IMR-90 (cell line): ENCODE data around the gene STX11. TPM values are rescaled to one million over a fixed set of nuclear protein-coding genes. Genes with fewer than 3 reads are reported as not detected.

Experiments used
- ATAC-seq: fragments of 200-7000 bp; cut with Tn5 transposase; 2 replicates; pipeline ENCODE4 v1.9.1; 2020; ENCODE audit warnings: low read depth, mild to moderate bottlenecking, moderate library complexity
- BruUV-seq: library from RNA; stranded (reverse); fragments of 400-500 nt; replicated peaks from 2 replicates; lab custom pipeline; 2021; lab: Mats Ljungman, UMichigan
- CTCF ChIA-PET: fragments of 300-600 bp; formaldehyde crosslinking; extraction: SDS; loops from one replicate; lab custom pipeline; 2021; ENCODE audit warnings: antibody characterized with exemption; lab: Yijun Ruan, JAX
- POLR2A ChIA-PET: fragments of 300-600 bp; sonication (Branson Sonifier 250); formaldehyde crosslinking; loops from one replicate; lab custom pipeline; 2022; ENCODE audit warnings: antibody characterized with exemption; ENCODE audit not compliant: unreplicated experiment; lab: Charles Lee
- DNase-seq: peaks from one replicate; pipeline ENCODE4 v3.0.0; 2013
- H2AFZ ChIP-seq: replicated peaks from 2 replicates; pipeline ENCODE3; 2013; ENCODE audit warnings: low read length, mild to moderate bottlenecking; ENCODE audit not compliant: poor library complexity
- H2AK5ac ChIP-seq: 2 replicates; pipeline ENCODE4 v1.6.1; 2013; ENCODE audit warnings: low read depth, low read length, inconsistent platforms
- H2AK9ac ChIP-seq: replicated peaks from 2 replicates; pipeline ENCODE3; 2013; ENCODE audit warnings: mild to moderate bottlenecking, low read depth, low read length, moderate library complexity; ENCODE audit not compliant: poor library complexity
- H2BK120ac ChIP-seq: 2 replicates; pipeline ENCODE4 v1.6.1; 2013; ENCODE audit warnings: low read depth, low read length, inconsistent platforms
- H2BK15ac ChIP-seq: 3 replicates; pipeline ENCODE4 v1.6.1; 2013; ENCODE audit warnings: low read depth, low read length, inconsistent platforms
- H2BK20ac ChIP-seq: 2 replicates; pipeline ENCODE4 v1.6.1; 2013; ENCODE audit warnings: low read depth, mild to moderate bottlenecking, inconsistent platforms, low read length, moderate library complexity
- H2BK5ac ChIP-seq: 2 replicates; pipeline ENCODE4 v1.6.1; 2013; ENCODE audit warnings: mild to moderate bottlenecking, low read depth, low read length, inconsistent platforms; ENCODE audit not compliant: poor library complexity, severe bottlenecking
- H3K14ac ChIP-seq: replicated peaks from 2 replicates; pipeline ENCODE4 v1.6.1; 2013; ENCODE audit warnings: low read depth, low read length, inconsistent platforms
- H3K18ac ChIP-seq: 2 replicates; pipeline ENCODE4 v1.6.1; 2013; ENCODE audit warnings: low read depth, low read length, control low read depth
- H3K23ac ChIP-seq: 2 replicates; pipeline ENCODE4 v1.6.1; 2013; ENCODE audit warnings: low read depth, low read length, inconsistent platforms
- H3K27ac ChIP-seq: 2 replicates; pipeline ENCODE4 v1.5.1; 2013; ENCODE audit warnings: mild to moderate bottlenecking, control low read depth, low read length; ENCODE audit not compliant: insufficient read depth
- H3K27me3 ChIP-seq: 2 replicates; pipeline ENCODE4 v1.6.1; 2013; ENCODE audit warnings: low read length; ENCODE audit not compliant: control insufficient read depth, insufficient read depth
- H3K36me3 ChIP-seq: 2 replicates; pipeline ENCODE4 v1.6.1; 2013; ENCODE audit warnings: low read length, mixed read lengths; ENCODE audit not compliant: control insufficient read depth, insufficient read depth
- H3K4ac ChIP-seq: 2 replicates; pipeline ENCODE4 v1.6.1; 2013; ENCODE audit warnings: low read depth, low read length, inconsistent platforms
- H3K4me1 ChIP-seq: 2 replicates; pipeline ENCODE4 v1.6.1; 2013; ENCODE audit warnings: low read length, mixed read lengths; ENCODE audit not compliant: control insufficient read depth, insufficient read depth
- H3K4me2 ChIP-seq: 2 replicates; pipeline ENCODE4 v1.6.1; 2013; ENCODE audit warnings: low read depth, mild to moderate bottlenecking, control low read depth, low read length, moderate library complexity
- H3K4me3 ChIP-seq: 2 replicates; pipeline ENCODE4 v1.5.1; 2013; ENCODE audit warnings: low read depth, mild to moderate bottlenecking, control low read depth, low read length, moderate library complexity; ENCODE audit not compliant: insufficient read depth
- H3K56ac ChIP-seq: 2 replicates; pipeline ENCODE4 v1.6.1; 2013; ENCODE audit warnings: low read length, inconsistent platforms; ENCODE audit not compliant: insufficient read depth; ENCODE audit errors: extremely low read depth
- H3K79me1 ChIP-seq, 2 experiments: 2 replicates each; pipeline ENCODE4 v1.6.1; 2013; ENCODE audit warnings: low read length in 2 of 2, inconsistent platforms in 1 of 2, low read depth in 1 of 2
- H3K9ac ChIP-seq: 2 replicates; pipeline ENCODE4 v1.6.1; 2013; ENCODE audit warnings: low read depth, low read length, control low read depth
- H3K9me1 ChIP-seq: 2 replicates; pipeline ENCODE4 v1.6.1; 2013; ENCODE audit warnings: low read length, inconsistent platforms; ENCODE audit not compliant: insufficient read depth
- H3K9me3 ChIP-seq: 2 replicates; pipeline ENCODE4 v1.6.1; 2013; ENCODE audit warnings: low read length; ENCODE audit not compliant: control insufficient read depth, insufficient read depth
- H4K20me1 ChIP-seq: 2 replicates; pipeline ENCODE4 v1.6.1; 2013; ENCODE audit warnings: low read length, inconsistent platforms; ENCODE audit not compliant: insufficient read depth
- H4K5ac ChIP-seq: 2 replicates; pipeline ENCODE4 v1.6.1; 2013; ENCODE audit warnings: mild to moderate bottlenecking, low read depth, low read length, control low read depth
- H4K8ac ChIP-seq, 2 experiments: 2 replicates each; pipeline ENCODE4 v1.6.1; 2013; ENCODE audit warnings: low read depth in 2 of 2, low read length in 2 of 2, control low read depth in 1 of 2, inconsistent platforms in 1 of 2
- H4K91ac ChIP-seq: 2 replicates; pipeline ENCODE4 v1.6.1; 2013; ENCODE audit warnings: low read depth, low read length, inconsistent platforms; ENCODE audit not compliant: insufficient read depth
- CEBPB ChIP-seq: IDR thresholded peaks from 2 replicates; pipeline ENCODE4 v1.6.1; 2012; ENCODE audit warnings: low read depth, low read length, improper control_type of control experiment
- FOS ChIP-seq: fragments of 150-350 bp; IDR thresholded peaks from 2 replicates; pipeline ENCODE4 v1.6.1; 2016; ENCODE audit warnings: low read depth, low read length
- MAFK ChIP-seq: IDR thresholded peaks from 2 replicates; pipeline ENCODE4 v1.6.1; 2012; ENCODE audit warnings: low read depth, low read length, improper control_type of control experiment
- MAZ ChIP-seq: IDR thresholded peaks from 2 replicates; pipeline ENCODE4 v1.6.1; 2012; ENCODE audit warnings: low read depth, mild to moderate bottlenecking, low read length, improper control_type of control experiment, moderate library complexity, borderline replicate concordance
- NFE2L2 ChIP-seq: fragments of 150-350 bp; IDR thresholded peaks from 2 replicates; pipeline ENCODE4 v1.6.1; 2016; ENCODE audit warnings: low read depth, mild to moderate bottlenecking, low read length
- POLR2A ChIP-seq: IDR thresholded peaks from 2 replicates; pipeline ENCODE4 v1.6.1; 2012; ENCODE audit warnings: mild to moderate bottlenecking, low read depth, low read length
- RAD21 ChIP-seq: IDR thresholded peaks from 2 replicates; pipeline ENCODE4 v1.6.1; 2012; ENCODE audit warnings: low read length, improper control_type of control experiment
- RCOR1 ChIP-seq: IDR thresholded peaks from 2 replicates; pipeline ENCODE4 v1.6.1; 2012; ENCODE audit warnings: mild to moderate bottlenecking, low read length, improper control_type of control experiment; ENCODE audit not compliant: insufficient replicate concordance
- RFX5 ChIP-seq: IDR thresholded peaks from 2 replicates; pipeline ENCODE4 v1.8.0; 2012; ENCODE audit warnings: low read depth, mild to moderate bottlenecking, low read length, moderate library complexity
- SMC3 ChIP-seq: fragments of 150-350 bp; IDR thresholded peaks from 2 replicates; pipeline ENCODE4 v1.6.1; 2016; ENCODE audit warnings: low read depth, mild to moderate bottlenecking, antibody characterized with exemption, low read length, moderate library complexity
- WGBS, 2 experiments: methylation state at CpG; one replicate each; pipeline versions ENCODE4 v1.1.5 to v1.1.7; 2013; ENCODE audit warnings: missing lambda C conversion rate in 2 of 2; ENCODE audit not compliant: insufficient read length in 1 of 2; ENCODE audit errors: extremely low coverage in 2 of 2; 5-methylcytosine and 5-hydroxymethylcytosine counted together
- dilution Hi-C: fragments of 300-500 bp; cut with HindIII; formaldehyde crosslinking; loops from one replicate; pipeline ENCODE4 v1.14.3; 2018; ENCODE audit warnings: low sequenced_read_pairs; ENCODE audit not compliant: unreplicated experiment
- in situ Hi-C: fragments of 300-500 bp; cut with MboI; formaldehyde crosslinking; loops from 3 replicates; pipeline ENCODE4 v1.14.3; 2019; ENCODE audit warnings: low sequenced_read_pairs, inconsistent platforms, mixed read lengths
- intact Hi-C: fragments of 100-400 bp; cut with micrococcal nuclease; formaldehyde crosslinking; loops from 2 replicates; pipeline ENCODE4 v1.10.0; 2022
- polyA plus RNA-seq, 3 experiments: library from polyadenylated mRNA; depleted of rRNA; stranded (reverse); fragments of >200 nt; gene quantifications; 2 replicates each; pipeline ENCODE4 v1.2.3, GENCODE V29; 2012; ENCODE audit warnings: low replicate concordance in 1 of 3
- total RNA-seq: library from RNA; depleted of rRNA; stranded (reverse); fragments of >200 nt; gene quantifications from 2 replicates; pipeline ENCODE4 v1.2.3, GENCODE V29; 2012
- TF ChIP-seq, protein P1 (sequence below): conservative IDR thresholded peaks from 2 replicates; pipeline ENCODE4 v1.5.1; 2012; ENCODE audit warnings: mild to moderate bottlenecking, low read depth, low read length, improper control_type of control experiment
- TF ChIP-seq, protein P2 (sequence below): fragments of 150-350 bp; IDR thresholded peaks from 2 replicates; pipeline ENCODE4 v1.6.1; 2017; ENCODE audit warnings: mild to moderate bottlenecking, antibody characterized with exemption, low read length, low read depth
- TF ChIP-seq, protein P3 (sequence below): fragments of 150-350 bp; IDR thresholded peaks from 2 replicates; pipeline ENCODE4 v1.6.1; 2016; ENCODE audit warnings: low read depth, mild to moderate bottlenecking, low read length, moderate library complexity, borderline replicate concordance

Gene STX11
- total and polyA plus RNA-seq, 2 of the 4 experiments (the other 2 are of a cell fraction) = 0.54 to 0.68 TPM

DNA sequence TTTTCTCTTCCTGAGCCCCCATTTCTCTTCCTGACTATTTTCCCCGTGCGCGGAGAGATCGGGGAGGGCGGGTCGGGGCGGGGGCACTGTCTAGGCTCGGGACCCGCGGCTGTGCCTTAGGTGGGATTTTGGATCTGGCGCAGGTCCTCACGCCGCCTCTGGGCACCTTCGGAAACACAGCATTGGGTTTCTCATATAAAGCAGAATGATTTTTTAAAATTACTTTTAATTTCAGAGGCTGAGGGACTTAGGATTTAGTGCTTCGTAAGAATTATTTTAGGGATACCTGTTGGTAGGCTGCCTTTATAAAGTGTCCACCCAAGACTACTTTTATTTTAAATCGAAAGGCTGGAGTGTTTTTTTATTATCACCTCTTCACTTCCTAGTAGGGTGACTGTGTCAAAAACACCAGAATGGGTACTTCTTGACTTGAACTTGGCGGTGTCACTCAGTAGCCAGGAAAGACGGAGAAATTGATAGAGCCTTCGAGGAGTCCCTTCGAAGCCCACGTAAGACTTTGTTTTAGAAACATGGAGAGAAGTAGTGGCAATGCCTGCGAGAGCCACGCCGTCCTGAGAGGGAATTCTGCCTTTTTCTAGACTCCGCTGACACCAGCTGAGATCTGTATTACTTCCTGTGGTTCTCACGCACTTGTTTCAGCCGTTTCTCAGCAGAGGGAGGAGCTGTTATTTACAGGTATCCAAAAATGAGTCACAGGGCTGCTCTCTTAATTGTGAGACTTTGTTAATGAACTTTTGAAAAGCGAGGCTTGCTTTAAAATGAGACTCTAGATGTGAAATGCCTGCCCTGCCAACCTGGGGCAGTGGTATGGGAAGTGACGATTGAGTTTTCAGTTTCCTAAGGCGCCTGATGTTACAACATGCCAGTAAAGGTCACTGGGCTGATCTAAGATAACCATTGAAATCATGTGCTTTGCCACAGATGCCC is 667 bp downstream of the STX11 start:
- TF ChIP-seq MAFK (no peak), RCOR1 (no peak), POLR2A (no peak), SMC3 (no peak), RAD21 (no peak), CEBPB (no peak), NFE2L2 (no peak), MAZ (no peak), RFX5 (no peak), FOS (no peak)
- TF ChIP-seq, protein P1, sequence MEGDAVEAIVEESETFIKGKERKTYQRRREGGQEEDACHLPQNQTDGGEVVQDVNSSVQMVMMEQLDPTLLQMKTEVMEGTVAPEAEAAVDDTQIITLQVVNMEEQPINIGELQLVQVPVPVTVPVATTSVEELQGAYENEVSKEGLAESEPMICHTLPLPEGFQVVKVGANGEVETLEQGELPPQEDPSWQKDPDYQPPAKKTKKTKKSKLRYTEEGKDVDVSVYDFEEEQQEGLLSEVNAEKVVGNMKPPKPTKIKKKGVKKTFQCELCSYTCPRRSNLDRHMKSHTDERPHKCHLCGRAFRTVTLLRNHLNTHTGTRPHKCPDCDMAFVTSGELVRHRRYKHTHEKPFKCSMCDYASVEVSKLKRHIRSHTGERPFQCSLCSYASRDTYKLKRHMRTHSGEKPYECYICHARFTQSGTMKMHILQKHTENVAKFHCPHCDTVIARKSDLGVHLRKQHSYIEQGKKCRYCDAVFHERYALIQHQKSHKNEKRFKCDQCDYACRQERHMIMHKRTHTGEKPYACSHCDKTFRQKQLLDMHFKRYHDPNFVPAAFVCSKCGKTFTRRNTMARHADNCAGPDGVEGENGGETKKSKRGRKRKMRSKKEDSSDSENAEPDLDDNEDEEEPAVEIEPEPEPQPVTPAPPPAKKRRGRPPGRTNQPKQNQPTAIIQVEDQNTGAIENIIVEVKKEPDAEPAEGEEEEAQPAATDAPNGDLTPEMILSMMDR = no peak
- TF ChIP-seq, protein P2, sequence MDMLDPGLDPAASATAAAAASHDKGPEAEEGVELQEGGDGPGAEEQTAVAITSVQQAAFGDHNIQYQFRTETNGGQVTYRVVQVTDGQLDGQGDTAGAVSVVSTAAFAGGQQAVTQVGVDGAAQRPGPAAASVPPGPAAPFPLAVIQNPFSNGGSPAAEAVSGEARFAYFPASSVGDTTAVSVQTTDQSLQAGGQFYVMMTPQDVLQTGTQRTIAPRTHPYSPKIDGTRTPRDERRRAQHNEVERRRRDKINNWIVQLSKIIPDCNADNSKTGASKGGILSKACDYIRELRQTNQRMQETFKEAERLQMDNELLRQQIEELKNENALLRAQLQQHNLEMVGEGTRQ = no peak
- TF ChIP-seq, protein P3, sequence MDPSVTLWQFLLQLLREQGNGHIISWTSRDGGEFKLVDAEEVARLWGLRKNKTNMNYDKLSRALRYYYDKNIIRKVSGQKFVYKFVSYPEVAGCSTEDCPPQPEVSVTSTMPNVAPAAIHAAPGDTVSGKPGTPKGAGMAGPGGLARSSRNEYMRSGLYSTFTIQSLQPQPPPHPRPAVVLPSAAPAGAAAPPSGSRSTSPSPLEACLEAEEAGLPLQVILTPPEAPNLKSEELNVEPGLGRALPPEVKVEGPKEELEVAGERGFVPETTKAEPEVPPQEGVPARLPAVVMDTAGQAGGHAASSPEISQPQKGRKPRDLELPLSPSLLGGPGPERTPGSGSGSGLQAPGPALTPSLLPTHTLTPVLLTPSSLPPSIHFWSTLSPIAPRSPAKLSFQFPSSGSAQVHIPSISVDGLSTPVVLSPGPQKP = no peak
- dilution Hi-C loops = no loop called here
- no peak overlapping the region for H3K14ac ChIP-seq
- H2BK120ac ChIP-seq = no peak overlapping the region
- no peak overlapping the region for H2BK20ac ChIP-seq
- in situ Hi-C loops = no loop called here
- H3K9me1 ChIP-seq = peaks cover 3% of the 10 kb centered on the region; the same call in 1 of the 2 replicates
- ATAC-seq (peak; percentile 57), DNase-seq (peak; percentile 18)
- 0% methylated on average over 1 of the region's 30 CpGs; no CpG with 5 or more reads in 1 of the 2 experiments for WGBS, 2 experiments
- intact Hi-C loops = loop anchor here (1.0 to 5.0 kb wide), 2 partner anchors 44 to 64 kb away; no protein-coding TSS in a partner anchor
- H3K18ac ChIP-seq = no peak overlapping the region
- H2AK9ac ChIP-seq = peak overlapping the region; percentile 46
- no peak overlapping the region for H3K9ac ChIP-seq
- H2BK5ac ChIP-seq = no peak overlapping the region
- H4K91ac ChIP-seq = no peak overlapping the region
- H3K4me3 ChIP-seq = peak overlapping the region; percentile 84
- CTCF ChIA-PET = no interaction called here
- peak overlapping the region; percentile 80 for H3K4me2 ChIP-seq
- no peaks in the 10 kb centered on the region for H3K9me3 ChIP-seq
- no peaks in the 10 kb centered on the region for H3K36me3 ChIP-seq
- H3K27ac ChIP-seq = no peak overlapping the region; the same call in 1 of the 2 replicates
- H4K8ac ChIP-seq = no peak overlapping the region
- H3K23ac ChIP-seq = peak overlapping the region; percentile 67
- POLR2A ChIA-PET = no interaction called here
- H2BK15ac ChIP-seq = no peak overlapping the region
- no peaks in the 10 kb centered on the region for H3K79me1 ChIP-seq
- no peak overlapping the region for H2AK5ac ChIP-seq
- H3K56ac ChIP-seq = no peak overlapping the region
- H2AFZ ChIP-seq = peak overlapping the region; percentile 95
- no peak overlapping the region for H4K5ac ChIP-seq
- H4K20me1 ChIP-seq = no peaks in the 10 kb centered on the region
- peaks cover 3% of the 10 kb centered on the region; the same call in 1 of the 2 replicates for H3K4me1 ChIP-seq
- no TSS peak for BruUV-seq
- H3K4ac ChIP-seq = no peak overlapping the region
- peaks cover 13% of the 10 kb centered on the region for H3K27me3 ChIP-seq
